GM12874 (cell line): ENCODE measurements around the gene PDE6D.

Experiments
- TF ChIP-seq, protein P1 (sequence below): IDR thresholded peaks from 2 replicates; pipeline ENCODE4 v1.5.1; 2011; ENCODE audit warnings: low read depth, mild to moderate bottlenecking, control low read depth, low read length, moderate library complexity; ENCODE audit not compliant: insufficient read depth

PDE6D gene

GRCh38 chr2:231764124-231764523 lies 17.0 kb downstream of the PDE6D start:
- TF ChIP-seq, protein P1, sequence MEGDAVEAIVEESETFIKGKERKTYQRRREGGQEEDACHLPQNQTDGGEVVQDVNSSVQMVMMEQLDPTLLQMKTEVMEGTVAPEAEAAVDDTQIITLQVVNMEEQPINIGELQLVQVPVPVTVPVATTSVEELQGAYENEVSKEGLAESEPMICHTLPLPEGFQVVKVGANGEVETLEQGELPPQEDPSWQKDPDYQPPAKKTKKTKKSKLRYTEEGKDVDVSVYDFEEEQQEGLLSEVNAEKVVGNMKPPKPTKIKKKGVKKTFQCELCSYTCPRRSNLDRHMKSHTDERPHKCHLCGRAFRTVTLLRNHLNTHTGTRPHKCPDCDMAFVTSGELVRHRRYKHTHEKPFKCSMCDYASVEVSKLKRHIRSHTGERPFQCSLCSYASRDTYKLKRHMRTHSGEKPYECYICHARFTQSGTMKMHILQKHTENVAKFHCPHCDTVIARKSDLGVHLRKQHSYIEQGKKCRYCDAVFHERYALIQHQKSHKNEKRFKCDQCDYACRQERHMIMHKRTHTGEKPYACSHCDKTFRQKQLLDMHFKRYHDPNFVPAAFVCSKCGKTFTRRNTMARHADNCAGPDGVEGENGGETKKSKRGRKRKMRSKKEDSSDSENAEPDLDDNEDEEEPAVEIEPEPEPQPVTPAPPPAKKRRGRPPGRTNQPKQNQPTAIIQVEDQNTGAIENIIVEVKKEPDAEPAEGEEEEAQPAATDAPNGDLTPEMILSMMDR, result no peak

GRCh38 chr2:231761735-231762134 lies 19.3 kb downstream of the PDE6D start:
- TF ChIP-seq, protein P1, result no peak

DNA sequence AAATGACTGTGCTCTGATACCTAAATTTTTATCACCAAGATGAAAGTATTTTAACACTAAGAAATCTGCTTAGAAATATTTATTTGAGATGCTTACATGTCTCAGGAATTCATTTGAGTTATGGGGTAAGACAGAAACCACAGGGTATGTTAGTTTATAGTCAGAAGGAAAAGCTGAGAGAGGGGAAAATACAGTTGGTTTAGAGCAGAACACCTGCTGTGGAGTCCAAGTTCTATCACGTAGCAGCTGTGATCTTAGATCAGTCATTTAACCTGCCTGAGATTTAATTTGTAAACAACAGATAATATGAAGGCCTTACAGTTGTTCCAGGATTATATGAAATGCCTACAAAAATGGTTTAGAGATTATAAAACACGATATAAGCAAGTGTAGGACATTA lies 29.0 kb downstream of the PDE6D start:
- TF ChIP-seq, protein P1, result no peak

DNA sequence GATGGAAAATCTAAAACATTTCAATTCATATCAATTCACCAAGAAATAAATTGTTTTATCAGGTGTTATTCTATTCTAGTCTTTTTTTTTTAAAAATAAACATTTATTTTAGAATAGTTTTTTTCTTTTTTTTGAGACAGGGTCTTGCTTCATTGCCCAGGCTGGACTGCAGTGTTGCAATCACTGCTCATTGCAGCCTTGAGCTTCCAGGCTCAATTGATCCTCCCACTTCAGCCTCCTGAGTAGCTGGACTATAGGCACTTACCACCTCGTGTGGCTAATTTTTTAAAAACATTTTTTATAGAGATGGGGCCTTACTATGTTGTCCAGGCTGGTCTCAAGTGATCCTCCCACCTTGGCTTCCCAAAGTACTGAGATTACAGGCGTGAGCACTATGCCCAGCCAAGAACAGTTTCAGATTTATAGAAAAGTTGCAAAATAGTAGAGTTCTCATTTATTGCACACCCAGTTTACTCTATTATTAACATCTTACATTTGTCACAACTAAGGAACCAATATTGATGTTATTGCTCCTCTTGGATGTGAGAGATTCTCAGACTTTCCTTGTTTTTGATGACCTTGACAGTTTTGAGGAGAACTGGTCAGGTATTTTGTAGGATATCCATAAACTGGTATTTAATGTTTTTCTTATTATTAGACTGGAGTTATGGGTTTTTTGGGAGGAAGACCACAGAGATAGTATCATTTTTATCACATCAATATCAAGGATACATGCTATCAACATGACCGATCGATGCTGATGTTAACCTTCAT lies 29.9 kb downstream of the PDE6D start:
- TF ChIP-seq, protein P1, result no peak

DNA sequence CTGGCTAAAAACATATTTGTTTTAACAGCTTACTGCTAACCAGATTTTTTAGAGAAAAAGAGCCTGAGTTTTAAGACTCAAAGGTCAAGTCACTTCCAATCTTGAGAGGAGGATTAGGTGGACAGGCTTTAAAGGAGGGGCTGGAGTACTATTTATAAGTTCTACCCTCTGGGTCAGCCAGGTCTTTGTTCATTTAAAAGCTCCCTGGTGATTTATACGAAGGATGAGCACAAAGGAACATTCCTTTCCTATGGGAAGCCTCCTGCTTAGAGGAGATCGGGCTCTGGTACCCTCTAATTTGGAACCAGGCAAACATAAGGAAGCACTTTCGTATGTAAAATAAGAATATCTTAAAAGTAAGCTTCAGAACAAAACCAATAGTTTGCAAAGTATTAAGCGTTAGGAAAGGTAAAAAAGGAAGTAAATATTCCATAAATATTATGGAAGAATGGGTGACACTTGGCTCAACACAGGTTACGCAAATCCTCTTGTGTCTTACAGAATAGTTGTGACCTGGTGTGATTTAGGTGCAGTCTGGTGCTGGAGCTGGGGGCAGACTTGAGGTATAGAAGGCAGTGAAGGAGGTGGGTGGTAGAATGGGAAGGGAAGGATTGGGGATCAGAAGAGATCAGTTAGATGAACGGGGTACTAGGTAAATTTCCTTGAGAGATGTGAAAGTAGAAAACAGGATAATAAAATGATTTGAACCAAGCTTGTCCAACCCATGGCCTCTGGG lies 35.6 kb downstream of the PDE6D start:
- TF ChIP-seq, protein P1, result no peak

- TF ChIP-seq, protein P1, result no peak
These were observed 37.5 kb downstream of the PDE6D start for GRCh38 chr2:231743376-231744116.

DNA sequence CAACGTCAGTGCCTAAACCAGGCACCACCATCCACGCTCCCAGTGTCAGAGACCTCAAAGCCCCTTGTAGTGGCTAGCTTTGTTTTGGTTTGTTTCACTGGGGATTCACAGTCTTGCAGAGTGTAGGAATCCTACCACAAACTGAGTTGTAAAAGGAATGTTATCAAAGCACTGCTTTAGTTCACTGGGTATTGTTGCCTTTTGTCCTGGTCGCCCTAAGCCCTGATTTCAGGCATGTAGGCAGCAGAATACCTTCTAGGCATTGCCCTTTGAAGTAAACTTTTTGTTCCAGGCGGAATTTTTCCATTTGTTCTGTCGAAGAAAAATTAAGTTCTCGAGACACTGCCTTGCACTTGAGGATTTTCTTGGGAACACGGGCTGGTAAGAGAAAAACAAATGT lies 43.3 kb downstream of the PDE6D start:
- TF ChIP-seq, protein P1, result no peak
